ENCODE results near the gene RTP3.
"Not testable (repeated sequence)": the region's sequence is repeated elsewhere in the genome, so short reads cannot be mapped to it uniquely, and the experiment has no call there.

Gene RTP3

GRCh38 chr3:46544771-46545503 lies 47.2 kb downstream of the RTP3 start:
- DNase-seq (ENCODE audit: low read depth in 2 of 3, low spot score in 1 of 3), result no peak

- DNase-seq (ENCODE audit: low read depth in 2 of 3, low spot score in 1 of 3), result no peak
Measured at GRCh38 chr3:46545818-46546630, 48.2 kb downstream of the RTP3 start.

GRCh38 chr3:46546896-46547440 lies 49.2 kb downstream of the RTP3 start:
- no peak for DNase-seq (ENCODE audit: low read depth in 2 of 3, low spot score in 1 of 3)

GRCh38 chr3:46548611-46549010 lies 50.8 kb downstream of the RTP3 start:
- not testable (repeated sequence) for DNase-seq (ENCODE audit: low read depth in 2 of 3, low spot score in 1 of 3)

- no peak for DNase-seq (ENCODE audit: low read depth in 2 of 3, low spot score in 1 of 3)
Measured at GRCh38 chr3:46549408-46549904, 51.7 kb downstream of the RTP3 start.

GRCh38 chr3:46549989-46550388 lies 52.2 kb downstream of the RTP3 start:
- no peak for DNase-seq (ENCODE audit: low read depth in 2 of 3, low spot score in 1 of 3)

All from stimulated activated CD4-positive, alpha-beta T cell treated with anti-CD3 and anti-CD28 coated beads, Interleukin-12 subunit alpha, Interleukin-12 subunit beta, amount 100 ng/mL, for 48 hours (primary cell).